SU-DHL-6 (cell line): ENCODE data around the gene MUC2.

ENCODE experiments used
- H2AFZ ChIP-seq: fragments of 200-600 bp; sonication (generic); 2 replicates; pipeline ENCODE4 v1.6.1; 2014; ENCODE audit warnings: low read depth, mild to moderate bottlenecking, moderate library complexity, mixed read lengths, antibody characterized with exemption, low read length; ENCODE audit not compliant: severe bottlenecking
- H3F3A ChIP-seq: fragments of 200-600 bp; shearing (Covaris generic); 2 replicates; pipeline ENCODE4 v1.6.0; 2016; ENCODE audit warnings: antibody characterized with exemption, mild to moderate bottlenecking; ENCODE audit not compliant: insufficient read depth
- H3K27ac ChIP-seq: fragments of 200-600 bp; sonication (generic); 2 replicates; pipeline ENCODE4 v1.5.1; 2016; ENCODE audit warnings: low read depth, mild to moderate bottlenecking, low read length, moderate library complexity, mixed read lengths
- H3K27me3 ChIP-seq: fragments of 200-600 bp; sonication (generic), shearing (Covaris generic); 2 replicates; pipeline ENCODE4 v1.6.0; 2014; ENCODE audit warnings: mild to moderate bottlenecking, low read length
- H3K36me3 ChIP-seq: fragments of 200-600 bp; sonication (generic); 2 replicates; pipeline ENCODE4 v1.6.1; 2014; ENCODE audit warnings: mild to moderate bottlenecking, low read length, mixed read lengths
- H3K4me2 ChIP-seq: fragments of 300-600, 200-600 bp; shearing (Covaris generic), sonication (generic); 2 replicates; pipeline ENCODE4 v1.6.0; 2014; ENCODE audit warnings: low read length, low read depth, mild to moderate bottlenecking; ENCODE audit not compliant: poor library complexity, severe bottlenecking
- H3K4me3 ChIP-seq: fragments of 200-600 bp; sonication (generic); 2 replicates; pipeline ENCODE4 v1.5.1; 2014; ENCODE audit warnings: antibody characterized with exemption, low read length, mild to moderate bottlenecking, mixed read lengths; ENCODE audit not compliant: insufficient read depth, poor library complexity, severe bottlenecking
- H3K79me2 ChIP-seq: fragments of 200-600 bp; sonication (generic); 2 replicates; pipeline ENCODE4 v1.6.1; 2014; ENCODE audit warnings: mild to moderate bottlenecking, low read length, moderate library complexity; ENCODE audit not compliant: insufficient read depth
- H3K9ac ChIP-seq: fragments of 200-600 bp; sonication (generic); 2 replicates; pipeline ENCODE4 v1.7.0; 2014; ENCODE audit warnings: mild to moderate bottlenecking, low read length
- H3K9me2 ChIP-seq: fragments of 200-600 bp; sonication (generic); replicated peaks from 2 replicates; pipeline ENCODE4 v1.6.1; 2014; ENCODE audit warnings: low read length; ENCODE audit not compliant: insufficient read depth
- H3K9me3 ChIP-seq: fragments of 200-600 bp; sonication (generic); 2 replicates; pipeline ENCODE4 v1.6.1; 2014; ENCODE audit warnings: low read length, mixed read lengths; ENCODE audit not compliant: insufficient read depth
- H4K20me1 ChIP-seq: fragments of 200-600 bp; sonication (generic); 2 replicates; pipeline ENCODE4 v1.6.1; 2014; ENCODE audit warnings: low read depth, mild to moderate bottlenecking, antibody characterized with exemption, low read length, moderate library complexity, mixed read lengths
- CTCF ChIP-seq: fragments of 200-600 bp; sonication (generic); IDR thresholded peaks from one replicate; pipeline ENCODE4 v1.5.1; 2017; ENCODE audit warnings: antibody characterized with exemption, mild to moderate bottlenecking, low read length, moderate library complexity; ENCODE audit not compliant: insufficient read depth, poor library complexity, severe bottlenecking
- EZH2phosphoT487 ChIP-seq: fragments of 200-600 bp; sonication (generic), shearing (Covaris generic); conservative IDR thresholded peaks from 2 replicates; pipeline ENCODE4 v1.6.1; 2018; ENCODE audit warnings: mild to moderate bottlenecking, antibody characterized with exemption, low read length, moderate library complexity, mixed read lengths

Gene MUC2

GRCh38 chr11:1028616-1029015 lies 46.1 kb upstream of the MUC2 start:
- H3K9ac ChIP-seq, result no peak overlapping the region
- H3K4me2 ChIP-seq, result no peak overlapping the region
- H3K36me3 ChIP-seq, result no peaks in the 10 kb centered on the region
- H4K20me1 ChIP-seq, result no peaks in the 10 kb centered on the region
- TF ChIP-seq CTCF, result no peak
- TF ChIP-seq EZH2phosphoT487, result no peak
- H3K27ac ChIP-seq, result no peak overlapping the region
- H3K9me3 ChIP-seq, result no peaks in the 10 kb centered on the region
- H3K4me3 ChIP-seq, result no peak overlapping the region
- no peak overlapping the region for H2AFZ ChIP-seq
- no peaks in the 10 kb centered on the region for H3K27me3 ChIP-seq
- no peaks in the 10 kb centered on the region for H3F3A ChIP-seq
- no peaks in the 10 kb centered on the region for H3K9me2 ChIP-seq
- no peaks in the 10 kb centered on the region for H3K79me2 ChIP-seq

GRCh38 chr11:1029051-1029450 lies 45.6 kb upstream of the MUC2 start:
- Histone ChIP-seq H3K4me3 (no peak overlapping the region), H3K9me3 (no peaks in the 10 kb centered on the region), H2AFZ (no peak overlapping the region)

GRCh38 chr11:1029654-1030053 lies 45.0 kb upstream of the MUC2 start:
- Histone ChIP-seq H3K79me2 (no peaks in the 10 kb centered on the region), H3K9me2 (no peaks in the 10 kb centered on the region), H4K20me1 (no peaks in the 10 kb centered on the region), H3K4me2 (no peak overlapping the region), H3K9ac (no peak overlapping the region), H3K9me3 (no peaks in the 10 kb centered on the region), H3K27me3 (no peaks in the 10 kb centered on the region), H3K36me3 (no peaks in the 10 kb centered on the region), H3F3A (no peaks in the 10 kb centered on the region), H3K4me3 (no peak overlapping the region), H3K27ac (no peak overlapping the region), H2AFZ (no peak overlapping the region)
- TF ChIP-seq CTCF (no peak), EZH2phosphoT487 (no peak)

More at GRCh38 chr11:1029051-1029450, 45.6 kb upstream of the MUC2 start:
- no peaks in the 10 kb centered on the region for H3K9me2 ChIP-seq
- H3K4me2 ChIP-seq, result no peak overlapping the region
- no peaks in the 10 kb centered on the region for H3K27me3 ChIP-seq
- TF ChIP-seq CTCF (no peak), EZH2phosphoT487 (no peak)
- no peak overlapping the region for H3K9ac ChIP-seq
- no peaks in the 10 kb centered on the region for H4K20me1 ChIP-seq
- no peak overlapping the region for H3K27ac ChIP-seq
- no peaks in the 10 kb centered on the region for H3F3A ChIP-seq
- H3K79me2 ChIP-seq, result no peaks in the 10 kb centered on the region
- H3K36me3 ChIP-seq, result no peaks in the 10 kb centered on the region
